B cell (primary cell): ENCODE data around the gene GRAP. TPM values are rescaled to one million over a fixed set of nuclear protein-coding genes. Genes with fewer than 3 reads are reported as not detected.

Experiments used
- ATAC-seq: fragments of 200-7000 bp; cut with Tn5 transposase; one replicate; pipeline ENCODE4 v1.10.0; 2021; ENCODE audit warnings: low read depth, mild to moderate bottlenecking, moderate number of reproducible peaks, moderate library complexity
- CTCF ChIA-PET: fragments of 350-600 bp; sonication (Branson Sonifier 250); formaldehyde crosslinking; loops from one replicate; lab custom pipeline; 2021; ENCODE audit warnings: antibody characterized with exemption, inconsistent platforms; lab: Charles Lee
- POLR2A ChIA-PET: fragments of 350-600 bp; sonication (Branson Sonifier 250); formaldehyde crosslinking; loops from one replicate; lab custom pipeline; 2021; ENCODE audit warnings: antibody characterized with exemption; lab: Charles Lee
- DNase-seq: peaks from one replicate; pipeline ENCODE4 v3.0.0; 2013
- H2AFZ ChIP-seq: 2 replicates; pipeline ENCODE4 v1.6.1; 2012; ENCODE audit warnings: mild to moderate bottlenecking, low read depth, low read length; ENCODE audit not compliant: insufficient read depth, poor library complexity, severe bottlenecking
- H3K27ac ChIP-seq, 2 donors: 1 replicate in 1 of 2; 2 replicates in 1 of 2; pipeline ENCODE4 v1.5.1; 2012 to 2013; ENCODE audit warnings: low read length in 2 of 2, mild to moderate bottlenecking in 2 of 2, moderate library complexity in 1 of 2
- H3K27me3 ChIP-seq, 4 experiments: fragments of 200-600 bp in 1 of 4; sonication (generic) in 1 of 4; replicated peaks in 1 of 4; 1 replicate in 2 of 4; 2 replicates in 2 of 4; pipeline versions ENCODE4 v1.6.1 to v1.7.0; 2013 to 2016; ENCODE audit warnings: low read length in 3 of 4, mild to moderate bottlenecking in 2 of 4, mixed read lengths in 1 of 4, moderate library complexity in 1 of 4; ENCODE audit not compliant: insufficient read depth in 4 of 4, control insufficient read depth in 3 of 4; ENCODE audit errors: control extremely low read depth in 1 of 4
- H3K36me3 ChIP-seq, 2 experiments: replicated peaks in 1 of 2; 1 replicate in 1 of 2; 2 replicates in 1 of 2; pipeline versions ENCODE4 v1.6.1 to v1.7.1; 2013; ENCODE audit warnings: low read length in 1 of 2; ENCODE audit not compliant: insufficient read depth in 2 of 2, control insufficient read depth in 1 of 2; ENCODE audit errors: control extremely low read depth in 1 of 2, extremely low read depth in 1 of 2
- H3K4me1 ChIP-seq, 2 donors: fragments of 200-600 bp in 1 of 2; sonication (generic) in 1 of 2; 1 replicate in 1 of 2; 2 replicates in 1 of 2; pipeline versions ENCODE4 v1.5.1 to v1.6.1; 2013 to 2017; ENCODE audit warnings: low read length in 2 of 2; ENCODE audit not compliant: control insufficient read depth in 2 of 2, insufficient read depth in 2 of 2
- H3K4me2 ChIP-seq: replicated peaks from 2 replicates; pipeline ENCODE3; 2012; ENCODE audit warnings: mild to moderate bottlenecking, low read depth, low read length; ENCODE audit not compliant: poor library complexity, severe bottlenecking
- H3K4me3 ChIP-seq, 5 experiments: fragments of 200-600 bp in 1 of 5; sonication (generic) in 1 of 5; 1 replicate in 3 of 5; 2 replicates in 2 of 5; pipeline versions ENCODE4 v1.5.1 to v1.7.0; 2011 to 2016; ENCODE audit warnings: low read length in 4 of 5, mild to moderate bottlenecking in 4 of 5, low read depth in 2 of 5, control low read depth in 1 of 5, moderate library complexity in 1 of 5; ENCODE audit not compliant: insufficient read depth in 1 of 5; ENCODE audit errors: control extremely low read depth in 1 of 5, extremely low read depth in 1 of 5
- H3K79me2 ChIP-seq: fragments of 200-600 bp; sonication (generic); one replicate; pipeline ENCODE4 v1.6.0; 2016; ENCODE audit warnings: low read length; ENCODE audit not compliant: control insufficient read depth, insufficient read depth
- H3K9ac ChIP-seq: fragments of 200-600 bp; sonication (generic); 2 replicates; pipeline ENCODE4 v1.6.1; 2017; ENCODE audit warnings: mild to moderate bottlenecking, low read length, moderate library complexity
- H3K9me3 ChIP-seq, 3 donors: one replicate each; pipeline versions ENCODE4 v1.6.1 to v1.7.1; 2013; ENCODE audit warnings: low read length in 2 of 3; ENCODE audit not compliant: control insufficient read depth in 2 of 3, insufficient read depth in 1 of 3; ENCODE audit errors: control extremely low read depth in 1 of 3
- H4K20me1 ChIP-seq: 2 replicates; pipeline ENCODE4 v1.6.0; 2012; ENCODE audit warnings: mild to moderate bottlenecking, low read length; ENCODE audit not compliant: insufficient read depth, control insufficient read depth, poor library complexity, severe bottlenecking
- H3K27ac Mint-ChIP-seq: one replicate; pipeline ENCODE4 v1.8.0; 2021; ENCODE audit warnings: mixed read lengths
- H3K27me3 Mint-ChIP-seq: one replicate; pipeline ENCODE4 v1.8.0; 2021; ENCODE audit warnings: mixed read lengths
- H3K4me1 Mint-ChIP-seq: one replicate; pipeline ENCODE4 v1.8.0; 2021; ENCODE audit warnings: mixed read lengths
- H3K4me3 Mint-ChIP-seq: one replicate; pipeline ENCODE4 v1.8.0; 2021; ENCODE audit warnings: mixed read lengths
- H3K9me3 Mint-ChIP-seq: one replicate; pipeline ENCODE4 v1.8.0; 2022; ENCODE audit warnings: mixed read lengths; ENCODE audit not compliant: insufficient read depth
- EZH2 ChIP-seq: IDR thresholded peaks from 2 replicates; pipeline ENCODE4 v1.6.1; 2012; ENCODE audit warnings: borderline replicate concordance, low read depth, mild to moderate bottlenecking, moderate library complexity, low read length; ENCODE audit not compliant: insufficient read depth, poor library complexity, severe bottlenecking
- WGBS: methylation state at CpG from one replicate; pipeline ENCODE4 v1.1.5; 2013; ENCODE audit warnings: missing lambda C conversion rate; ENCODE audit not compliant: insufficient coverage; 5-methylcytosine and 5-hydroxymethylcytosine counted together
- intact Hi-C: fragments of 100-400 bp; cut with micrococcal nuclease; formaldehyde crosslinking; loops from one replicate; pipeline ENCODE4 v1.10.0; 2022
- polyA plus RNA-seq: library from polyadenylated mRNA; depleted of rRNA; stranded (reverse); fragments of >200 nt; gene quantifications from 2 replicates; pipeline ENCODE4 v1.2.3, GENCODE V29; 2012
- total RNA-seq, 2 donors: library from RNA; stranded (reverse); fragments of 120-200 nt in 1 of 2; gene quantifications; 1 replicate in 1 of 2; 2 replicates in 1 of 2; pipeline versions ENCODE4 v1.2.3 to v1.2.4, GENCODE V29; 2013 to 2022
- TF ChIP-seq, protein P1 (sequence below): fragments of 200-600 bp; IDR thresholded peaks from one replicate; pipeline ENCODE4 v1.8.0; 2022; ENCODE audit warnings: antibody characterized with exemption, mild to moderate bottlenecking

The GRAP gene
- total and polyA plus RNA-seq, 2 donors (not counting 1 experiment from before 2014, with no cell fraction given): 59.8 to 93.2 TPM

DNA sequence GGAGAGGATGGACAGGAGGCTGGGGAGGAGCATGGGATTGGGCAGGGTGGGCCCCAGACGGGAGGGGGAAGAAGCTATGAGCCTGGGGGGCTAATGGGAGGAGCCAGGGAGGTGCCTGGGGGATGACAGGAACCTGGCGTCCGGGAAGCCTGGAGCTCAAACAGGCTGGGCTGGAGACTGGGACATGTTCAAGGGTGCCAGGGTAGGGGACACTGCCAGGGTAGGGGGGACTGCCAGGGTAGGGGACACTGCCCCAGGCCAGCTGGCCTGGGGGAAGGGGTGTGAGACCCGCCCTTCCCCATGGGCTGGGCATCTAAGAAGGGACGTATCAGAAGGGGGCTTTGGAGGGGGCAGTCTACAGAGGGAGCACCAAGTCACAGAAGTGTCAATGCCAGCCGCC lies 35.2 kb downstream of the GRAP start:
- Mint-ChIP-seq H3K4me3 (no peak overlapping the region), H3K4me1 (peaks cover 2% of the 10 kb centered on the region), H3K9me3 (no peaks in the 10 kb centered on the region), H3K27me3 (no peaks in the 10 kb centered on the region), H3K27ac (no peak overlapping the region)
- 87% methylated on average over 6 of the region's 6 CpGs for WGBS
- Histone ChIP-seq H3K4me2 (no peak overlapping the region), H3K79me2 (no peaks in the 10 kb centered on the region), H3K9ac (no peak overlapping the region), H3K4me3 (no peak overlapping the region), H3K9me3 (no peaks in the 10 kb centered on the region), H3K4me1 (no peaks in the 10 kb centered on the region), H2AFZ (no peak overlapping the region), H3K27ac (no peak overlapping the region), H4K20me1 (no peaks in the 10 kb centered on the region), H3K27me3 (peaks cover 0 to 5% (median 0%) of the 10 kb centered on the region in 4 experiments), H3K36me3 (no peaks in the 10 kb centered on the region)
- CTCF ChIA-PET: interaction anchor here (1.2 kb wide), 1 partner anchor 50 kb away, joined by 3 read pairs; no protein-coding TSS in a partner anchor
- POLR2A ChIA-PET: interaction anchor here (0.8 kb wide), 1 partner anchor 10 kb away, joined by 3 read pairs; no protein-coding TSS in a partner anchor
- intact Hi-C loops: no loop called here
- ATAC-seq (no peak), DNase-seq (no peak)
- TF ChIP-seq EZH2: no peak
- TF ChIP-seq, protein P1, sequence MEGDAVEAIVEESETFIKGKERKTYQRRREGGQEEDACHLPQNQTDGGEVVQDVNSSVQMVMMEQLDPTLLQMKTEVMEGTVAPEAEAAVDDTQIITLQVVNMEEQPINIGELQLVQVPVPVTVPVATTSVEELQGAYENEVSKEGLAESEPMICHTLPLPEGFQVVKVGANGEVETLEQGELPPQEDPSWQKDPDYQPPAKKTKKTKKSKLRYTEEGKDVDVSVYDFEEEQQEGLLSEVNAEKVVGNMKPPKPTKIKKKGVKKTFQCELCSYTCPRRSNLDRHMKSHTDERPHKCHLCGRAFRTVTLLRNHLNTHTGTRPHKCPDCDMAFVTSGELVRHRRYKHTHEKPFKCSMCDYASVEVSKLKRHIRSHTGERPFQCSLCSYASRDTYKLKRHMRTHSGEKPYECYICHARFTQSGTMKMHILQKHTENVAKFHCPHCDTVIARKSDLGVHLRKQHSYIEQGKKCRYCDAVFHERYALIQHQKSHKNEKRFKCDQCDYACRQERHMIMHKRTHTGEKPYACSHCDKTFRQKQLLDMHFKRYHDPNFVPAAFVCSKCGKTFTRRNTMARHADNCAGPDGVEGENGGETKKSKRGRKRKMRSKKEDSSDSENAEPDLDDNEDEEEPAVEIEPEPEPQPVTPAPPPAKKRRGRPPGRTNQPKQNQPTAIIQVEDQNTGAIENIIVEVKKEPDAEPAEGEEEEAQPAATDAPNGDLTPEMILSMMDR: no peak

DNA sequence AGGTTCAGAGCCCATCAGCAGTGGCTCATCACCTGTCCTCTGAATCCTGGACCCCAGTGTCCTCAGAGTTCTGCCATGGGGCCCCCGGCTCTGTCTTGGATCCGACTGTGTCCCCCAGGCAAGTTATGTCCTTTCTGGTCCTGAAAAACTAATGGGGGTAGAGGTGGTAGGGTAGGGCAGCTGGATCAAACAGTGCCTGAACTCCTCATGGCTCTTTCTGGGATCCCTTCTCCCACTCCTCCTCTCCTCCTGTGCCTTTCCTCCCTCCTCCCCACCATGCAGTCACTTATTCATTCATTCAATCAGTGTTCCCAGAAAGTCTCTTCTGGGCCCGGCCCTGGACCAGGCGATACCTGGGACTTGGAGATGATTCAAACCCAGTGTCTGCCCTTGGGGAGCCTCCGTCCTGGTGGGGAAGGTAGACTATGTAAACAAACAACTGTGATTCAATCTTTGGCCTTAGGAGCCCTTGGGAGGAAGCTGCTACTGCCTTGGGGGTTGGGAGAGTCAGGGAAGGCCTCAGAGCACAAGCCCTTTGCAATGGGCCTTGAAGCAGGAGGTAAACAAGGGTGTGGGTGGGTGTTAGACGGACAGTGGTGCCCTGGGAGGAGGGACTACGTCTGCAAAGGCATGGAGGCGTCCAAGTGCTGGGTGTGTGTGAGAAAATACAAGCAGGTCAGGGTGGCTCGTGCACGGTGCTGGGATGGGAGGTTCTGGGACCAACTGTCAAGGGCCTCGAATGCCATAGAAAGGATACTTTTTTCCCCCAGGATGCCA lies 35.8 kb downstream of the GRAP start:
- Mint-ChIP-seq H3K4me3 (no peak overlapping the region), H3K27me3 (no peaks in the 10 kb centered on the region), H3K4me1 (peaks cover 3% of the 10 kb centered on the region), H3K9me3 (no peaks in the 10 kb centered on the region), H3K27ac (no peak overlapping the region)
- intact Hi-C loops: no loop called here
- H3K36me3 ChIP-seq: no peaks in the 10 kb centered on the region
- CTCF ChIA-PET: interaction anchor here (1.2 kb wide), 1 partner anchor 50 kb away, joined by 3 read pairs; no protein-coding TSS in a partner anchor
- no peaks in the 10 kb centered on the region for H3K4me1 ChIP-seq
- H4K20me1 ChIP-seq: no peaks in the 10 kb centered on the region
- DNase-seq (no peak), ATAC-seq (no peak)
- TF ChIP-seq EZH2: no peak
- TF ChIP-seq, protein P1: no peak
- H3K27me3 ChIP-seq: peaks cover 0 to 5% (median 0%) of the 10 kb centered on the region in 4 experiments
- H3K4me3 ChIP-seq: no peak overlapping the region
- H3K9me3 ChIP-seq: no peaks in the 10 kb centered on the region
- H3K9ac ChIP-seq: no peak overlapping the region
- WGBS: 78% methylated on average over 6 of the region's 11 CpGs
- H3K4me2 ChIP-seq: no peak overlapping the region
- no peak overlapping the region for H2AFZ ChIP-seq
- H3K27ac ChIP-seq: no peak overlapping the region
- H3K79me2 ChIP-seq: no peaks in the 10 kb centered on the region
- POLR2A ChIA-PET: interaction anchor here (0.8 kb wide), 1 partner anchor 9 kb away, joined by 3 read pairs; no protein-coding TSS in a partner anchor
